AG10803 (cell line): ENCODE results near the gene C1orf115.

Source experiments
- DNase-seq: peaks from one replicate; pipeline ENCODE4 v3.0.0; 2010; ENCODE audit warnings: low read depth
- H3K4me3 ChIP-seq: 2 replicates; pipeline ENCODE4 v1.5.1; 2011; ENCODE audit warnings: mild to moderate bottlenecking, low read length, control low read depth
- TF ChIP-seq, protein P1 (sequence below): conservative IDR thresholded peaks from 2 replicates; pipeline ENCODE4 v1.5.1; 2011; ENCODE audit warnings: mild to moderate bottlenecking, low read length, control low read depth, inconsistent platforms

Gene C1orf115

DNA sequence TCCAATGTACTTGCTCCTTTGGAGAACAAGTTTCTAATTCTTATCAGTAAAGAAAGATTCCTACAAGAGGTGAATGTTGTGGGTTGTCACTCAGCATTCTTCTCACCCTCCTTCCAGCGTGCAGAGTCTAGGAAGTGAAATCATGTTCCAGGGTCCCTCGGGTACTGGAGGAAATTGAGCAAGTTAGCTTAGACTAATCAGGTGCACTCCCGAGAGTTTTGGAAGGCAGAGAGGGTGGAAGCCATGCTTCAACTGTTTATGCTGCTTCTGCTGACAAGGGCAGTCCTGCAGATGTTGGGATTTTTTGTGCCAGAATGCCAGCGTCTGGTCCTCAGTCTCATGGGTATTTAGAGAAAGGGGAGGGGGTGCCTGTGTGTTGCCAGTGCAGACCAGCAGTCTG is 5.3 kb upstream of the C1orf115 start:
- TF ChIP-seq, protein P1, sequence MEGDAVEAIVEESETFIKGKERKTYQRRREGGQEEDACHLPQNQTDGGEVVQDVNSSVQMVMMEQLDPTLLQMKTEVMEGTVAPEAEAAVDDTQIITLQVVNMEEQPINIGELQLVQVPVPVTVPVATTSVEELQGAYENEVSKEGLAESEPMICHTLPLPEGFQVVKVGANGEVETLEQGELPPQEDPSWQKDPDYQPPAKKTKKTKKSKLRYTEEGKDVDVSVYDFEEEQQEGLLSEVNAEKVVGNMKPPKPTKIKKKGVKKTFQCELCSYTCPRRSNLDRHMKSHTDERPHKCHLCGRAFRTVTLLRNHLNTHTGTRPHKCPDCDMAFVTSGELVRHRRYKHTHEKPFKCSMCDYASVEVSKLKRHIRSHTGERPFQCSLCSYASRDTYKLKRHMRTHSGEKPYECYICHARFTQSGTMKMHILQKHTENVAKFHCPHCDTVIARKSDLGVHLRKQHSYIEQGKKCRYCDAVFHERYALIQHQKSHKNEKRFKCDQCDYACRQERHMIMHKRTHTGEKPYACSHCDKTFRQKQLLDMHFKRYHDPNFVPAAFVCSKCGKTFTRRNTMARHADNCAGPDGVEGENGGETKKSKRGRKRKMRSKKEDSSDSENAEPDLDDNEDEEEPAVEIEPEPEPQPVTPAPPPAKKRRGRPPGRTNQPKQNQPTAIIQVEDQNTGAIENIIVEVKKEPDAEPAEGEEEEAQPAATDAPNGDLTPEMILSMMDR = no peak
- H3K4me3 ChIP-seq = no peak overlapping the region
- DNase-seq = no peak

DNA sequence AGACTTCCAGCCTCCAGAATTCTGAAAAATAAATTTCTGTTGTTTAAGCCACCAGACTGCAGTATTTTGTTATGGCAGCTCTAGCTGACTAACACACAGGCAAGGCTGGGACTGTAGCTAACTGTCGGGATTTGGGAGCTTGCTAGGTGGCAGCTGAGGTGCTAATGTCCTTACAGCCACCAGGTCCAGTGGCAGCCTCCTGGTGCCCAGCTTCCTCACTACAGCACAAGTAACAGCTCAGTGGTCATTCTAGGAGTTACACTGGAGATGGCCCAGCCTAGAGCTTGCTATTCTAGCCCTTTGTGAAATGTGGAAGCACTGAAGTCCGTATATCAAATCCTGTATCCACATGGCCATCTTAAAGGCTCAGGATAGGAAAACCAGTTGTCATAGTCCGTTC is 4.3 kb upstream of the C1orf115 start:
- TF ChIP-seq, protein P1 = no peak
- no peak for DNase-seq
- H3K4me3 ChIP-seq = no peak overlapping the region

DNA sequence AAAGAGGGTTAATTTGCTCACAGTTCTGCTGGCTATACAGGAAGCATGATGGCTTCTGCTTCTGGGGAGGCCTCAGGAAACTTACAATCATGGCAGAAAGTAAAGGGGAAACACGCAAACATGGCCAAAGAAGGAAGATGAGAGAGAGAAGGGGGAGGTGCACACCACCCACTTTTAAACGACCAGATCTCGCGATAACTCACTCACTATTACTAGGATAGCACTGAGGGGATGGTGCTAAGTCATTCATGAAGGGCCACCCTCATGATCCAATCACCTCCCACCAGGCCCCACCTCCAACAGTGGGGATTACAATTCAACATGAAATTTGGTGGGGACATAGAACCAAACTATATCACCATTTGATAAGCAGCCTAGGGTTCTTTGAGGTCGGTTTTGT is 2.4 kb upstream of the C1orf115 start:
- DNase-seq = no peak
- H3K4me3 ChIP-seq = no peak overlapping the region
- TF ChIP-seq, protein P1 = no peak

- H3K4me3 ChIP-seq = peak overlapping the region; percentile 52
- TF ChIP-seq, protein P1 = no peak
- no peak for DNase-seq
Measured at GRCh38 chr1:220689666-220690065, 497 bp upstream of the C1orf115 start.

GRCh38 chr1:220691053-220691684 is 1.0 kb downstream of the C1orf115 start:
- H3K4me3 ChIP-seq = no peak overlapping the region
- no peak for DNase-seq
- TF ChIP-seq, protein P1 = no peak

- TF ChIP-seq, protein P1 = no peak
- no peak overlapping the region for H3K4me3 ChIP-seq
- peak; percentile 77 for DNase-seq
Measured at GRCh38 chr1:220692436-220693228, 2.5 kb downstream of the C1orf115 start.

GRCh38 chr1:220694866-220695382 is 4.8 kb downstream of the C1orf115 start:
- H3K4me3 ChIP-seq = no peak overlapping the region
- TF ChIP-seq, protein P1 = no peak
- no peak for DNase-seq
